Activated T-helper 1 cell treated with anti-CD3 and anti-CD28 coated beads, Interleukin-2, amount 50 U/mL, for 16 hours (primary cell): ENCODE measurements around the gene ITK.
A peak's percentile ranks its signal among the peaks of the same experiment; 100 is the strongest.

Source experiments
- DNase-seq, 2 donors: peaks; one replicate each; pipeline ENCODE4 v3.0.0-alpha.2; 2020; ENCODE audit warnings: low read depth in 1 of 2, low spot score in 1 of 2

ITK gene

GRCh38 chr5:157180374-157181264 is at the start of gene ITK:
Gene ITK (plus strand): TSS chr5:157180840. CDS start chr5:157180978, 138 bp downstream.
- DNase-seq = no peak

GRCh38 chr5:157130925-157131324 is 49.7 kb upstream of the ITK start:
- no peak for DNase-seq

GRCh38 chr5:157132281-157132612 is 48.4 kb upstream of the ITK start:
- no peak for DNase-seq

- no peak for DNase-seq
Observed at GRCh38 chr5:157137691-157138090, 42.9 kb upstream of the ITK start.

- DNase-seq = peak; percentile 70 to 86
Observed at GRCh38 chr5:157142317-157143126, 38.1 kb upstream of the ITK start, which contains the start of gene MED7. Gene MED7 (minus strand): TSS chr5:157142865. CDS start chr5:157139431, 3,434 bp downstream.

GRCh38 chr5:157143127-157143971 is 37.3 kb upstream of the ITK start:
- peak in 1 of 2 donors; percentile 36 for DNase-seq

GRCh38 chr5:157148734-157149615 is 31.7 kb upstream of the ITK start:
- DNase-seq = peak; percentile 46 to 60

GRCh38 chr5:157150995-157151394 is 29.6 kb upstream of the ITK start:
- no peak for DNase-seq

GRCh38 chr5:157155297-157155696 is 25.3 kb upstream of the ITK start:
- DNase-seq = no peak

- DNase-seq = no peak
Observed at GRCh38 chr5:157157293-157157891, 23.2 kb upstream of the ITK start.

- no peak for DNase-seq
Observed at GRCh38 chr5:157159209-157159751, 21.4 kb upstream of the ITK start.

GRCh38 chr5:157160001-157160400 is 20.6 kb upstream of the ITK start:
- DNase-seq = peak in 1 of 2 donors; percentile 31

GRCh38 chr5:157161996-157162395 is 18.6 kb upstream of the ITK start:
- DNase-seq = no peak

- no peak for DNase-seq
Observed at GRCh38 chr5:157162919-157163510, 17.6 kb upstream of the ITK start.

- DNase-seq = no peak
Observed at GRCh38 chr5:157164521-157164920, 16.1 kb upstream of the ITK start.

GRCh38 chr5:157165261-157165660 is 15.4 kb upstream of the ITK start:
- no peak for DNase-seq

- DNase-seq = no peak
Observed at GRCh38 chr5:157165668-157166067, 15.0 kb upstream of the ITK start.

- no peak for DNase-seq
Observed at GRCh38 chr5:157166214-157167213, 14.1 kb upstream of the ITK start, which contains the start of gene GARIN3. Gene GARIN3 (minus strand): TSS chr5:157166264. CDS start chr5:157166168, 96 bp downstream.
